Tibial nerve (tissue), 3 donors: ENCODE data around the gene CASQ2.

Experiments
- POLR2A ChIP-seq, 2 donors: fragments of 450-650 bp; IDR thresholded peaks; one replicate each; pipeline ENCODE4 v1.6.1; 2017; ENCODE audit warnings: antibody characterized with exemption in 2 of 2, mild to moderate bottlenecking in 2 of 2, moderate library complexity in 2 of 2
- TF ChIP-seq, protein P1 (sequence below), 5 experiments: fragments of 200-600 bp in 3 of 5; fragments of 450-650 bp in 2 of 5; sonication (generic) in 3 of 5; IDR thresholded peaks; one replicate each; pipeline ENCODE4 v1.5.1; 2016 to 2019; ENCODE audit warnings: antibody characterized with exemption in 5 of 5, mild to moderate bottlenecking in 3 of 5, moderate library complexity in 2 of 5

DNA sequence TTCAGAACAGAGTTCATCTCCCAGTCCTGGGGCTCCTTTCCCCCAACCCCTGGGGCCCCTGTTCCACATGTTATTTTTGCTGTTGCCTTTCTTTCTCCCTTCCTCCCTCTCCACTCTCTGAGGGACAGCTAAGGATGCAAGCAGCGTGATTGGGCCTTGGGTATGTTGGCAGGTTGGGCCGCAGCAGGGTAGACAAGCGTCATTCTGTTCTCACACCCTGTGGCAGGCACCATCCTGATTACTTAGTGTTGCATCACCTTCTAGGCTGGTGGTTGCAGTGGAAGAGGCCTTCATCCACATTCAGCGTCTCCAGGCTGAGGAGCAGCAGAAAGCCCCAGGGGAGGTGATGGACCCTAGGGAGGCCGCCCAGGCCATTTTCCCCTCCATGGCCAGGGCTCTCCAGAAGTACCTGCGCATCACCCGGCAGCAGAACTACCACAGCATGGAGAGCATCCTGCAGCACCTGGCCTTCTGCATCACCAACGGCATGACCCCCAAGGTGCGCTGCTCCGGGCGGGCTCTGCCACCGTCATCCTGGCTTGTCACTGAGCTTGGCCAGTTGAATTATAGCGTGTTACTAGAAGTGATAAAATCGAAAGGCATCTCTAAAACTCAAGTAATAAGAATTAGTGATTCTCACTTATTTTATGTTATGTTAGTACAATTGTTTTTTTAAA lies 83.3 kb downstream of the CASQ2 start:
- TF ChIP-seq POLR2A (IDR thresholded peaks at IDR 0.05): no peak
- TF ChIP-seq, protein P1, sequence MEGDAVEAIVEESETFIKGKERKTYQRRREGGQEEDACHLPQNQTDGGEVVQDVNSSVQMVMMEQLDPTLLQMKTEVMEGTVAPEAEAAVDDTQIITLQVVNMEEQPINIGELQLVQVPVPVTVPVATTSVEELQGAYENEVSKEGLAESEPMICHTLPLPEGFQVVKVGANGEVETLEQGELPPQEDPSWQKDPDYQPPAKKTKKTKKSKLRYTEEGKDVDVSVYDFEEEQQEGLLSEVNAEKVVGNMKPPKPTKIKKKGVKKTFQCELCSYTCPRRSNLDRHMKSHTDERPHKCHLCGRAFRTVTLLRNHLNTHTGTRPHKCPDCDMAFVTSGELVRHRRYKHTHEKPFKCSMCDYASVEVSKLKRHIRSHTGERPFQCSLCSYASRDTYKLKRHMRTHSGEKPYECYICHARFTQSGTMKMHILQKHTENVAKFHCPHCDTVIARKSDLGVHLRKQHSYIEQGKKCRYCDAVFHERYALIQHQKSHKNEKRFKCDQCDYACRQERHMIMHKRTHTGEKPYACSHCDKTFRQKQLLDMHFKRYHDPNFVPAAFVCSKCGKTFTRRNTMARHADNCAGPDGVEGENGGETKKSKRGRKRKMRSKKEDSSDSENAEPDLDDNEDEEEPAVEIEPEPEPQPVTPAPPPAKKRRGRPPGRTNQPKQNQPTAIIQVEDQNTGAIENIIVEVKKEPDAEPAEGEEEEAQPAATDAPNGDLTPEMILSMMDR (IDR thresholded peaks at IDR 0.05): no peak
